Cortex of kidney (tissue), 1 donor: ENCODE data around the gene LRCH4.
"Not testable (repeated sequence)": the region's sequence is repeated elsewhere in the genome, so short reads cannot be mapped to it uniquely, and the experiment has no call there.

ENCODE experiments used
- DNase-seq: peaks from one replicate; lab custom pipeline; 2025; lab: John Stamatoyannopoulos, UW

The LRCH4 gene

DNA sequence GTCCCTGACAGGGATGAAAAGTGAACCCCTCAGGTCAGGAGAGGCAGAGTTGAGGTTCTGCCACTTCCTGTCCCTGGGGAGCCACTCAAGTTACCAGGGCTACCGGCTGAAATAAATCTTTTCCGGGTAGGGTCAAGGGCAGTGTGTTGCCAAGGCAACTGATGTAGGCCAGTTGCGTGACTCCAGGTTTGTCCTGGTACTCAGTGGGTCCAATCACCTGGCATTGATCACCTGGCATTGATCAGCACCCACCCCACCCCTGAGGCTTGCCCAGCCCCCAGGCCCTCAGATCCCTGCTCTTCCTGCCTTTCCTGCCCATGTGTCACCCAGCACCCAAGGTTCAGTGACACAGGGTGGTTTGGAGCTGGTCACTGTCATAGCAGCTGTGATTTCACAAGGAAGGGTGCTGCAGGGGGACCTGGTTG lies 18.2 kb downstream of the LRCH4 start:
- DNase-seq: no peak

DNA sequence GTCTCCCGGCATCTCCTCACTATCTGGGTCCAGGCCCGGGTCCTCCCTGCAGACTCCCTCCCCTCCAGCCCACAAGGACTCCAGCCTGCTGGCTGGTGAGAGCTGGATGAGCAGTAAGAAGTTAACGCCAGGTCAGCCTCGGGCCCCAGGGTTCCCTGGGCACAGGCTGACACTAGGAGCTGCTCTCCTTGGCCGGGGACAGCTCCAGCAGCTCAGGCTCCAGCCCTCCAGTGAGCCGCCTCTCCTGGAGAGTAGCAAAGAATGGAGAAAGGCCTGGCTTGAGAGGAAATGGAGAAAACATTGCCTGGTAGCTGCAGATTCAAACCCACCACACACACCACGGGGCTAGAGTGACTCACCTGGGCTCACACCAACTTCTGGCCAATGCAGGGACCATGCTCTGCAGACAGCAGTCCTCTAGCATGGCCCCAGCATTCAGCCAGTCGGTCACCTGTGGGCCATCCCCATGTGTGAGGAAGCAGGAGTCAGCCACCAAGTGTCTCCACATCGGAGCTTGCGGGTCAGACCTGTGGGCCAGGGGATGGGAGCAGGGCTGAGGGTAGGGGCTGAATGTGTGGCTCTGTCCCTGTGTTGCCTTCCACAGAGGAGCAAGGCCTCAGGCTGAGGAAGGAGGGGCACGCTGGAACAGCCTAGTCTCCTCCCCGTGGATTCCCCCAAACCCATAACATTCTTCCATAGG lies 18.7 kb downstream of the LRCH4 start:
- no peak for DNase-seq

DNA sequence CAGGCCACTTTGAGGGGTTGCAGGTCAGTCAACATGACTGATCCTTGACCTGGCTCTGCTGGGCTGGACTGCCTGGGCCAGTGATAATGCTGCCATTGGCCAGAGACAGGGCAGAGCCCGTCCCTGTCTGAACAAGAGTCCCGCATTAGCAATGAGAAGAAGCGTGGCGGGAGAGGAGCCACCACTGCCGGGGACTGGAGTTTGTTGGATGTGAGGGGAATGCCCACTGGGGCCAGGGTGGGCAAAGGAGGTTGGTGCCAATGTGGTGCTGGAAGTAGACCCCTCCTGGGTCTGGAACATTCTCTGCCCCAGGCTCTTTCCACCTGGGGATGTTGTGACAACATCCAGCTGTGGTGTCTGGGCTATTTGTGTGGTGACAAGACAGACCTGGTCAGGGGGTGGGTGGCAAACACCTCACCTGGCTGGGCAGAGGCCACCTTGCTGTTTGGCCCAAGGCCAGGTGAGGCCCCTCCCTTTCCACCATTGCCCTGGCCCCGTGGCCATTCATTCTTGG lies 19.9 kb downstream of the LRCH4 start:
- no peak for DNase-seq

DNA sequence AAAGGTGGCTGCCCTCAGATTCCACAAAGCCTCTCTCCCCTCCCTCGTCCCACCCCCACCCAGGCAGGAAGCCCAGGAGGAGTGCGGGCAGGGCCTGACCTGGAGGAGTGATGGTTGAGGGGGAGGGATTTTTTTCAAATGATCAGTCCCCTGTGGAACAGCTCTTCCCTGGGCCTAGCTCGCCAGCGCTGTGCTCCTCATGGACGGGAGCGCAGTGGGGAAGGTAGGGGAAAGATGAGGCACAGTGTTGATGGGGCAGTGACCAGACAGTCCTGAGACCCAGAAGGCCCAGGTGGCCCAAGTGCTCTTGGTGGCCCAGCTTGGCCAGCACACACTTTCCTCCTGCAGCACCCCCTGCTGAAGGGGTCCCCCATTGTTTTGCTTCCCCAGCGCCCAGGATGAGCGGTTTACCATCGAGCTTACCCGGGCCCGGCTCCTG lies 20.8 kb downstream of the LRCH4 start:
- DNase-seq: no peak

DNA sequence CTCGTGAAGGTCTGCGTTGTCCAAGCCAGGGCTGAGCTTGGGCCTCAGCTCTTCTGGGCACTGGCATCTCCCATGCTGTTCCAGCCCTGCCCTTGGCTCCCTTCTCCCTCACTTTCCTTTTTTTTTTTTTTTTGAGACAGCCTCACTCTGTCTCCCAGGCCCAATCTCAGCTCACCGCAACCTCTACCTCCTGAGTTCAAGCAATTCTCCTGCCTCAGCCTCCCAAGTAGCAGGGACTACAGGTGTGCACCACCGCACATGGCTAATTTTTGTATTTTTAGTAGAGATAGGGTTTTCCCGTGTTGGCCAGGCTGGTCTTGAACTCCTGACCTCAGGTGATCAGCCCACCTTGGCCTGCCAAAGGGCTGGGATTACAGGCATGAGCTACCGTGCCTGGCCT lies 21.5 kb downstream of the LRCH4 start:
- not testable (repeated sequence) for DNase-seq

DNA sequence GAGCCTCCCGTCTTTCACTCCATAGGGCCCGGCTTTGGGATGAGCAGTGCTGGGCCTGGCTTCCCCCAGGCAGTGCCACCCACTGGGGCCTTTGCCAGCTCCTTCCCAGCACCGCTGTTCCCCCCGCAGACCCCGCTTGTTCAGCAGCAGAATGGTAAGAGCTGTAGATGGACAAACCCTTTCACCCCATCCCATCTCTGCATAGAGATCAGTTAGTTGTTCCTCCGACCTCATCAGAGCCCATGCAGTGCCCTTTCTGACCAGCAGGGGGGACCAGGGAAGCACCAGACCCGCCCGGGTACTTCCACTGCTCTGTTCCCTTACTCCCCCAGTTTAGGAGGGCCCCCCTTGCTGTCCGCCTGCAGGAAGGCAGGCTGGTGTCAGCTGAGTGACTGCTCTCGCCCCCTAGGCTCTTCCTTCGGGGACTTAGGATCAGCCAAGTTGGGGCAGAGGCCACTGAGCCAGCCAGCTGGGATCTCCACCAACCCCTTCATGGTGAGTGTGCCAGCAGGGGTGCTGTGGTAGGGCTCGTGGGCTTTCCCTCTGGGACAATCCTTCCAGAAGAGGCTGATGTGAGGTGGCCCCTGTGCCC lies 22.0 kb downstream of the LRCH4 start:
- DNase-seq: no peak

DNA sequence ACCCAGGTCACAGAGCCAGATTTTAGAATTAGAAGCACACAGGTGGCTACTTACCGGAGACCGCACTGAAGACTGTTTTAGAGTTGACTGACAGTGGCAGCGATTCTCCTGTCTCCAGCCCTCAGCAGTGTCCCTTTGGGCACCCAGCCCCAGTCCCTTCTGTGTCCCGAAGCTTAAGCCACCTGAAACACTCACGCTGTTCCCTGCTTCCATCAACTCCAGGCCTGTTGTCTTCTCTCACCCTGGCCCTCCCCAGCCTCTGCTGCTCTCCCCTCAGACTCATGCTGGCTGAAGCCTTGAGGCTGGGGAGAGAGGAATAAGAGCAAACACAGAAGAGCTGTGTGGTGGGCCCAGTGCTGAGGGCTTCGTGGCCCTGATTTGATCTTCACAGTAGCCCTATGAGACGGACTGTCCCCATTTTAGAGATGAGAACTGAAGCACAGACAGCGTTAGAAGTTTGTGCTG lies 22.8 kb downstream of the LRCH4 start:
- no peak for DNase-seq

DNA sequence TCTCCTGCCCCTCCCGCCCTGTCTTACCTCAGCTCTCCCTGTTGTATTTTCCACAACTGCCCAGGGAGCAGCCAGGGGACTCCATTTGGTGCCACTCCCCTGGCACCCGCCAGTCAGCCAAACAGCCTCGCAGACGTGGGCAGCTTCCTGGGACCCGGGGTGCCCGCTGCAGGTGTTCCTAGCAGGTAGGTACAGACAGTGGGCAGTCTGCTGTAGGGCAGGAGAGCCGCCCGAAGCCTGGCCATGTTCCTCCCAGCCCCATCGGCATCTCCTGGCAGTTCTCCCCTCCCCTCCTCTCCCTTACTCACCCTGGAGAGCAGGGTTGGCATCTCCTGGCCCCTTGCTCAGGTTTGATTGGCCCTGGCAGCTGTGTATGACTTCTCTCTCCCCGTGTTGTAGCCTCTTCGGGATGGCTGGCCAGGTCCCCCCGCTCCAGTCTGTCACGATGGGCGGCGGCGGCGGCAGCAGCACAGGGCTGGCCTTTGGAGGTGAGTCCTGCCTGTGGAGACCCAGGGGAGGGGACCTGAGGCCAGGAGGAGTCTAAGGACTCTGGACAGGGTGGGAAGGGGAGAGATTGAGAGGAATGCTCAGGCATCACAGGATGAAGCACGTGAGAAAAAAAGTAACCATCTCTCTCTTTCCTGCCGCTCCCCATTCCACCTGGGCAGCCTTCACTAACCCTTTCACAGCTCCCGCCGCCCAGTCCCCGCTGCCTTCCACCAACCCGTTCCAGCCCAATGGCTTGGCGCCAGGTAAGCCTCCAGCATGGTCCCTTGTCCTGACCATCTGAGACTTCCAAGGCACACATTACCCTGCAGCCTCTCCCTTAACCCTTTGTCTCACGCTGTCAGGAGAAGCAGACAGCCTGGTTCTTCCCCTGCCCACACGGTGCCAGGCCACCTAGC lies 23.5 kb downstream of the LRCH4 start:
- no peak for DNase-seq

DNA sequence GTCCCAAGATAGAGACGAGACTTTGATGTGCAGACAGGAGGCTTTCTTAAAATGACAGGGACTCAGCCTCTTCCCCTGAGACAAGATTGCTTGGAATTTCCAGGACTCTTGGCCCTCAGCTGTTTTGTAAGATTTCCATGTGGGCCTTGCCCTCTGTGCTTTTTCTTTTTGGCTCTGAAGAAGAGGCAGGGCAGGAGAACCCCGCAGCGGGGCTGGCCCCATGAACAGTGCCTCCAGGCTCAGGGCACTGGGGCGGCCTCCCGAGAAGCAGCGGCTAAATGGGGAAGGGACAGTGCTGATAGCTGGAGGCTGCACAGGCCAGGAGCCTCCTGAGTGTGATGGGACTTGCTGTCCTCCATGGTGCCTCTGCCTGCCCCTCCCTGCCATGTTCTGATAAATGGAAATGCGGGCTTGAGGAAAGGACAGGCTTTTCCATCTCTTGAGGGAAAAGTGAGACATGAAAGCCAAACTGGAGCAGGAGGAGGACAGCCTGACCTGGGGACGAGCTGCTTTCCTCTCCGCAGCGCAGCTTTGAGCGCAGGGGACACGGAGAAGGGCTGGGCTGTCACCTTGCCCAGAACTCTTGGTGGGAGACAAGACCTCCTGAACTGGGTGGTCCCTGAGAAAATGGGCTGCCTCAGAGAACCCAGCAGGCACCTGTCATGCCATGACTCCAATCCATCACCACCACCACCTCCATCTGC lies 24.3 kb downstream of the LRCH4 start:
- DNase-seq: no peak

DNA sequence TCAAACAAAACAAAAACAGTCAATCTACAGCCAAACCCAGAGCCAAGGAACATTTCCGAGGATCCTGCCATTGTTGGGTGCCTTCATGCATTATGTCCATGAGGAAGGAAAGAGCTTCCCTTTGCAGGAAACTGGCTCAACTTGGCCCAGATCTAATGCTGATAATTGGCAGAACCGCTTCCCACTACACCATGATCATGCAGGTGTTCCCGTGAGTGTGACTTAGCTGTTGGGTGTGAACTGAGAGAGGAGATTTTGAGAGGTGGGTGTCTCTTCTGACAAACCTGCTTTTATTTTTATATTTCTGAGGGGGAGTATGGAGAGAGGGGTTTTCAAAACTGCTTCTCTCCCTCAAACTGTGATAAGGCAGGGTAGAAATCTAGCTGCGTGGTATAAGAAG lies 26.8 kb downstream of the LRCH4 start:
- DNase-seq: no peak

DNA sequence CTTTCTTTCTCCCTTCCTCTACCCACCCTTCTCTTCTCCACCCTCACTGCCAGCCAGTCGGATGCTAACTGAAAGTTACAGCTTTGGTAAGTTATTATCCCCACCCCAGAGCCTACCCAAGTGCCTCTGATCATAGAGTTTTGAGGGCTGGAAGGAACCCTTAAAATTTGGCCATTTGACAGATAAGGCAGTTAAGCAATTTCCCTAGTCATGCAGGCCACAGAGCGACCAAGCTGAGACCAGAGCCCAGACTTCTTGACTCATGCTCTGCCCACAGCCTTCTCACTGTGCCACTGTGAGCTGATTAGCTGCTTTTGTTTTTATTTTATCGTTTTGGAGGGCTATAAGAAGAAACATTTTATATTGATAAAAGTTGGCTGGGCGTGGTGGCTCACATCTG lies 29.4 kb downstream of the LRCH4 start:
- DNase-seq: no peak

DNA sequence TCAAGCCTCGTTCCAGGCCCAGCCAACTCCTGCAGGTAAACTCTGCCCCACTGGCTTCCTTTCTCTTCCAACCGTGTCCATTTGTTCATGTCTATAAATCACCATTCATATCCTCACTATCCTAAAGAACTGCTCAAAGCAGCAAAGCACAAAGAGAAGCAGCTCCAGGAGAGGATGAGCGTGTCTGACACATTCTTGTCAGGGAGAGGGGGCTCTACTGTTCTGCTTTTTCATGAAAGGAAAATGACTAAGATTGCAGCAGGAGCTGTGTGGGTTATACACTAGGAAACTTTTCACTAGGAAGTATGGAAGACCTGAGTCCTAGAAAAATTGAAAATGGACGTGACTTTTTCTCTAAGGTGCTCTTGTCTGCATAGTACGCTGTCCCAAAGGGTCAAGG lies 30.2 kb downstream of the LRCH4 start:
- no peak for DNase-seq

DNA sequence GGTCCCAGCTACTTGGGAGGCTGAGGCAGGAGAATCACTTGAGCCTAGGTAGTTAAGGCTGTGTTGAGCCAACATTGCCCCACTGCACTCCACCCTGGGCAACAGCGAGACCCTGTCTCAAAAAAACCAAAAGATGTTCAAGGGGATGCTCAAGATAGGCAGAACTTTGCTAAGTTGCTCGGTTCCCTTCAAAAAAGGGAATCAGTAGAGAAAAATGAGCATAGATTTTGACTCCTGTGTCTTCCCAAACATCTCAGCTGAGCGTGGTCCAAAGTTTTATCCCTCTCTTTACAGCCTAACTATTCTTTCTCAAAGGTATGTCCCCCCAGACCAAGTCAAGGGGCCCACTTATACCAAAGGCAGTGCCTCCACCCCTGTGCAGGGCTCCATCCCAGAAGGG lies 32.9 kb downstream of the LRCH4 start:
- no peak for DNase-seq

DNA sequence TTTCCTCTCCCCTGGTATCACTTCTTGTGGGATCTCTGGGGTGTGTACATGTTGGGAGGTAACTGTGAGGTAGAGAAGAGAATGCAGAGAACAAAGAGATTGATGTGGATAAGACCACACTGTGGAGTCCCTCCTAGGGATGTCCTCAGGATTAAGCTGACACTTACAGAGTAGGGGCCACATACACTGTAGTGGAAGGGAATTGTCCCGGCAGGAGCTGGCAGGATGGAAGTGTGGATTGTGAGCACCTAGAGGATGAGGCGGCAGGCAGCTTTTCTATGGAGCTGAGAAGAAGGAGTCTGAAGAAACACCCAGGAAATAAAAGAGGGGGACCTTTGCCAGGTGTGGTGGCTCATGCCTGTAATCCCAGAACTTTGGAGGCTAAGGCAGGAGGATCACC lies 33.4 kb downstream of the LRCH4 start:
- no peak for DNase-seq

DNA sequence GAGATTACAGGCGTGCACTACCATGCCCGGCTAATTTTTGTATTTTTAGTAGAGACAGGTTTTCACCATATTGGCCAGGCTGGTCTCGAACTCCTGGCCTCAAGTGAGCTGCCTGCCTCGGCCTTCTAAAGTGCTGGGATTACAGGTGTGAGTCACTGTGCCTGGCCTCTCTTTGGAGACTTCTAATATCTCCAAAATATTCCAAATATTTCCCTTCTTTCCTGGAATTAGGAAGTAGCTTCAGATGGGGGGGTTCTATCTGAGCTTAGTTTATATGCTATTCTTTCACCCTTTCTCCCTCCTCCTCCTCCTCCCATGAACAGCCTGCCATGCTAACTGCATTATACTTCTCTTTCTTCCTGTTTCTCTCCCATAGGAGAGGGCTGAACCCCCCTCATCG lies 37.5 kb downstream of the LRCH4 start:
- DNase-seq: not testable (repeated sequence)

DNA sequence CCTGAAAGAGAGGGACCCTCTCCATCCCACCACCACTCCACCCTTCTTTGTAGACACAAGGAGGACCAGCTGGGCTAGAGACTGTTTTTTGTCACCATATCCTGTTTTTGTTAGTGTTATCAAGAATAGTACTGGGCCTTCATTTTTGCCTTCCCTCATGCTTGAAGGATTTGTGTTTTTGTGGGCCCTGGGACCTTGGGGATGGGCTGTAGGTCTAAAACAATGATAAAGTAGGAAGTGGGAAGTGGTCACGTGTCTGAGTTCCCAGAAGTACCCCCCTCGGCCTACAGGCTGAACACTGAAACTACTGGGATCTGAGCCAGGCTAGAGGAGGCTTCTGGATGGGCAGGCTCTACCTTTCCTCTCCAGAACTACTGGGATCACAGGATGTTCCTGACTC lies 38.1 kb downstream of the LRCH4 start:
- DNase-seq: no peak

DNA sequence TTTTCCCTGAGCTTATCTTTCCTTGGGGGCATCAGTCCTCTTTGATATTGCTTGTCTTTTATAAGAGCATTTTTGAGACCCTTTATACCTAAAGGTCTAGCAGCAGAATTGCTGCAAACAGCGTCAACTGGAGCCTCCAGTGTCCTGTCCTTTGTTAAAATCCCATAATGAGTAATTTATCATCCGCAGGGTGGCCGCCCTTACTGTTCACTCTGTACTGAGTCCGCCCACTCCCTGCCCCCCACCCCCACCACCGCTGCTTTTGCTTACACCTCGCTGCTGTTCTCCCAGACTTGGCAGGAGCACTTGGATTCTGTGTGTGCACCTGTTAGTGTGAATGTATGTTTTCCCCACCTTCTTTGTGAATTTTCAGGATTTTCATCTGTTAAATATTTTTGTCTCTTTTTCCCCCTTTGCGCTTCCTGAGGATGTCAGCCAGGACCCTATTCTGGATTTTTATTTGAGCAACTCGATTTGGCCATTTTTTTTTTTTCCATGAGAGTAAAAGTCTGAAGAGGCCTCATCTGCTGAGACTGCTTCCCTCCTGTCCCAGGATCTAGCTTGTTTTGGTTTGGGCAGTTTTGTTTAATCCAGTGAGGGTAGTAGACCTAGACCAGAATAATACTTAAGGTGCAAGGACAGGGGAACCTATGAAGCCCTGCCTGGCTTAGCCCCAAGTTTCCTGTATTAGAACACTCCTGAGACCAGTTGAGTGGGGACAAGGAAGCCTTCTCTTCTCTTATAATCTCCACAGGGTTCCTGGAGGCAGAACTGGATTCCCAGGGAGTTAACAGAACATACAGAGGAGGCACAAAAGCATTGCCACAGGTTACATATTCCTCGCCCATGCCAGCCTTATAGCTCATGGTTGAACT lies 38.8 kb downstream of the LRCH4 start:
- DNase-seq: no peak

DNA sequence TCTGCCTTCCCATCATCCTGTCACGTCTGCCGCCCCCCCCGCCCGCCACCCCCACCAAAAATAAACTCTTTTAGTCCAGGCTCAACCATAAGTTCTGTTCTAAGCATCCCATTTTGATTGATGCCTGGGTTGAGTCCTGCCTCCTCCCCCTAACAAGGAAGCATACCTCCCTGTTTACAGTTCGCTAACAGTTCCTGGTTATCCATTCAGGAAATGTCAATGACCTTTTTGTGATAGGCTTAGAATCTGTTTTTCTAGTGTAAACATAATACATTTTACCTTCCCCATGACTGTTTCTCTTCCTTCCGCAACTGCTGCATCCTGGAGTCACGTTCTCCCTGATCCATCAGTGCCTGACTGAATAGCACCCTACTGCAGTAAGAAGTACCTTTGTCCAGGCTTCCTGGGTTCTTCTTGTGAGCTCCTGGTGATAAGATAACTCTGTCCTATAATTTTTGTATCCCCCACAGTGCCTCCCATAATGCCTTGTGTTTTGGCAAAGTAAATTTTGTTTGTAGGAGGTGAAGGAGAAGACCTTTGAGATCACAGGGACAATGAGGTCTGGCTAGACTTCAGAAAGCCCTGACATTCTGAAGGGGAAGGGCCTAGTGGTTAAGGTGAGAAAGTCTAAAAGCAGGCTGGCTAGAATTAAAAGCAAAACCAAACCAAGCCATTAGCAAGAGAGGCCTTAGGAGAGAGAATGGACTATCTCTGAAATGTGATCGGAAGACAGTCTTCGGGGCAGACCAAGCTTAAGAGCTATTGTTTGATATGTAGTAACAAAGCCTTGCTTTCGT lies 39.6 kb downstream of the LRCH4 start:
- no peak for DNase-seq

DNA sequence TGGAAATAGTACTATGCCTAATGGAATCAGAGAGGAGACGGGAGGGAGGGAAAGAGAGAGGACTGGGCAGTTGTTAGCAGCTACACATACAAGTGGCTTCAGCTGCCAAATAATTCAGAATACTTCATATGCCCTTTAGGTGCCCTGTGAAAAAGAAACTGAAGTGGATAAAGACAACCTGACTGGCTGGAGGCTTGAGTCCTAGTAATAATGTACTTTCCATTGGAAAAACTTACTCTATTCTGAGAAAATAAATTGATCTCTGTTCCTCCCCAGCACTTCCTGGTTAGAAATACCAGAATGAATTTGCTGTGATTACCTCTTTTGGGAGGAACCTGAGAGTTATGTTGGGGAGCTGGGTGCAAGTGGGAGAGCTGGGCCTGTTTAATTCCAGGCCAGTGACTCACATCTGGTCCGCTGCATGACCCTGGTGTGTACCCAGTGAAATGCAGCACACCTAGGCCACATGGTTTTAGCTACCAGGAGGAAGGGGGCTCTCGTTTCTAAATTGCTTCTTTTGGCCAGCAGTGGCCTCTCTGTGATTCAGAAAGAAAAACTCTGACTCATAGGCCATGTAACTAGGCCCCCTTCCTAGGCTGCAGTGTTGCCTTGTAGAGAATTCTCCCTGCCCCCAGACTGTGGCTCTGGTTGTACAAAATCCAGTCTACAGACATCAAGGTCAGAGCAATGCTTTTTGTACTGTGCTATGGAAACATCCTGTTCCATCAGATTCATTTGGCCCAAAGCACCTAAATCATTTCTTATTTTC lies 40.4 kb downstream of the LRCH4 start:
- no peak for DNase-seq
